GM18870 (cell line): ENCODE results near the gene ZNF354C.

Experiments used
- ATAC-seq: cut with Tn5 transposase; IDR thresholded peaks from one replicate; pipeline ENCODE4 v1.9.1; 2021; ENCODE audit warnings: moderate library complexity; ENCODE audit not compliant: unreplicated experiment

The ZNF354C gene

DNA sequence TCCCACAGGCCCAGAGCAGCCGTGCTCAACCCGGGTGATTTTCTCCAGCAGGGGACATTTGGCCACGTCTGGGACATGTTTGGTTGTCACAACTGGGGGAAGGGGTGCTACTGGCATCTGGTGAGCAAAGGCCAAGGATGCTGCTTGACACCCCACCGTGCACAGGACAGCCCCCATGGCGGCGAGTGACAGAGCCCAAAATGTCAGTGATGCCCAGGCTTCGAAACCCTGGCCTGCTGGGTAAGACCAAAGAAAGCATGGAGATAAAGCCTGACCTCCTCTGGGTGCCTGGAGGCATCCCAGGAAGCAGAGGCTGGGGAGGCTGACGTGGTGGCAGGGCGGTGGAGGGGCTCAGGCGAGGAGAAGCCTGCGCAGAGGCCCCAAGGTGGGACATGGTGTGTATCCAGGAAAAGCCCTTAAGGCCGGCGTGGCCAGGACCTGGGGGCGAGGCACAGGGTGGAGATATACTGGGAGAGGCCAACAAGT, 66.4 kb downstream of the ZNF354C start:
- no peak for ATAC-seq

DNA sequence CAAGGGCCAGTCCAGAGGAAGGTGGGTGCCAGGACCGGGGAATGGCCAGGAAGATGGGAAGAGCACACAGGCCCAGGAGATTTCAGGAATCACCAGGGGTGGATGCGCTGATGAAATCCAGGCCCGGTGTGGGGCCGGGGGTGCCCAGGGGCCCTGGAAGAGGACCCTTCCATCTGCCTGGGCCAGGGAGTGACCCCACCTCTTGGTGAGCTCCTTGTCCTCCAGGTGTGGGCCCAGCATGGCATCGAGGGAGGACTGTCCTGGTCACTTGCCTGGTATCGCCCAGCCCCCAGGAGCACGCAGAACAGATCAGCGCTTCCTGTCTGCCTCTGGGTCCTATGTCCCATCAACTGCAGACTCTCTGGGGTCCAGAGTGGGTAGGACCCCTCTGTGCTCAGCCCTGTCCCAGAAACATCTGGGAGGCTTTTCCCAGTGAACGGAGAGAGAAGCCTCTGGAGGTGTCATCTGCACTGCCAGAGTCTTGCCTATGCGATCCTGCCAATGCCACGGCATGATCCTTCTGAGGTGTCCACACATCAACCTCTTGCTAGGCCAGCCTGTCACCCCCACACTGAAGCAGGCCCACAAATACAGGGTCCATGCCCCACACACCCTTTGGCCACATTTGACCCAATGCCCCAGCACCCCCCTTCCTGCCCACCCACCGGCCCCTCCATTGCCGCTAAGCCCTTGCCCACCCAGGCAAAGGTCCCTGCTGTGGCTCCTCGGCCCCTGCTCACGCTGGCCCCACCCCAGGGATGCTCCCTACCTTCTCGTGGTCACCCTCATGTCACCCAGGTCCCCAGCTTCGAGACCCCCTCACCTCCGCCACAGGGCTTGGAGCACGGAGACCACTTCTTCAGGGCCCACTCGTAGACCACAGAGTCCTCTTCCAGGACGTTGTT, 67.2 kb downstream of the ZNF354C start:
- ATAC-seq: no peak

- no peak for ATAC-seq
These were observed 67.8 kb downstream of the ZNF354C start for GRCh38 chr5:179128041-179128365.

GRCh38 chr5:179128976-179129375, 68.8 kb downstream of the ZNF354C start:
- ATAC-seq: no peak

- ATAC-seq: no peak
These were observed 69.5 kb downstream of the ZNF354C start for GRCh38 chr5:179129607-179130071.

DNA sequence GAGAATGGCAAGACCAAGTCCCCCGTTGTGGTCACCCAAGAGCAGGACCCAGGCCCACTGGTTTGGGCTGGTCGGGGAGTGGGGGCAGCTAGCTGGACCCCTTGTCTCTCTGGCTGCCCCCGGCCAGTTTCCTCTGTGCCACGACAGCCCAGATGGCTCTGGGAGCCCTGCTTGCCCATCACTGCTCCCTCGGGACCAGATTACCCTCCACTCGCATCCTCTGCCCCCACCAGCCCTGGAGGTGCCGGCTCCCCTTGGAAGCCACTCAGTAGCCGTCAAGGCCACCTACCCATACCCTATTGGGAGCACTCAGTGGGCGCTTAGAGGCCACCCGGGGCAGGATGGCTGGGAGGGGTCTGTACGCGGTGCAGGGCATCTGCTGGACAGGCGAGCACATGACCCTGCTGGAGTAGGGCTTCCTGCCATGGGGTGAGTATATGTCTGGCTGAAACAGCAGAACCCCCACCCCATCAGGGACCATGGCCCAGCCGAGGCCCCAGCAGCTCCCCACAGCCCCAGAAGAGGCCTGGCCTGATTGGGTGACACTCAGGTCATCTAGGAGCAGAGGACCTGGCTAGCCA, 70.0 kb downstream of the ZNF354C start:
- ATAC-seq: no peak

GRCh38 chr5:179131321-179131835, 71.2 kb downstream of the ZNF354C start:
- ATAC-seq: no peak

GRCh38 chr5:179131886-179132585, 71.9 kb downstream of the ZNF354C start:
- no peak for ATAC-seq

- ATAC-seq: no peak
These were observed 72.6 kb downstream of the ZNF354C start for GRCh38 chr5:179132586-179133355.
